ENCODE measurements around the gene UCN2.

Gene UCN2

DNA sequence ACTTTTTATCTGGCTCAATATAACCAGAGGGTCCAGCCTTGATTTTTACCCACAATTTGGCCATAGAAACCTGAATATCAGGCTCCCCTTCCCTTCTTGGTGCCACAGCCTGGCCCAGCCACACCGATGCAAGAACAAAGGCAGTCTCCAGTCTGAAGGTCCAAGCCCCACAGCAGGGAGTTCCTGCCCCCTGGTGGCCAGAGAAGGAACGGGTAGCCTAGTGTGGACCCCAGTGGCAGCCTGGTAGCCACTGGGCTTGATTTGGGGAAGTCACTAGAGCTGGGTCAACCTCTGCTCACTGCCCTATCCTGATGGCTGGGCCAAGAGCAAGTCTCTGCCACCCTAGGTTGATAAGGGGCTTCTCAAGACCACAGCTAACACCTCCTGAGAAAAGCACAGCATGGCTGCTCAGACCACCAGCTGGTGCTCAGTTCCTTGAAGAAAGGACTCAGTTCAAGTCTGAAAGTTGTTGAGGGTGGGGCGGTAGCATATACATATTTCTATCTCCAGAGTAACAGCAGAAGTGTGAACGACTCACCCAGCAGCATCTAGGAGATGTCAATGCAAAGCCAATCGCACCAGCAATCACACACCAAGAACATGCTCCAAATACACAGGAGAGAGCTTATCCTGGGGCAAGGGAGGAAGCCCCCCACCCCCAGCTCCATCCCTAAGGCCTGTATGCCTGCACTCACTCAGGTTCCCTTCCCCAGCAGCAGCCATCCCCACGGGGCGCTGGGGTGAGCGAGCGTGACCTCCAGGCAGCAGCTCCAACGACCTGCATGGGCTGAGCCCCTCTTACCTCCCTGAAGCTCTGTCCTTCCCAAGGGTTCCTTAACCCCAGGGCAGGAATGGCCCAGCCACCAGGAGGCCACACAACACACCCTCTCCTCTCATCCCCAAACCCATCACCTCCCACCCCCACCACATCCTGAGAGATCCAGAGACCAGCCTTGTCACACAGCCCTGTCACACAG lies 14.6 kb downstream of the UCN2 start:
- Histone ChIP-seq H3K36me3 (ENCODE audit: control insufficient read depth in 1 of 2, insufficient read depth in 2 of 2, low read length in 2 of 2) (peaks cover 0 to 4% of the 10 kb centered on the region in 2 donors), H3K4me3 (ENCODE audit: low read depth in 1 of 2, low read length in 2 of 2) (no peak overlapping the region), H3K27me3 (ENCODE audit: low read depth, low read length) (no peaks in the 10 kb centered on the region), H3K4me1 (ENCODE audit: control insufficient read depth in 1 of 2, insufficient read depth in 2 of 2, low read length in 2 of 2) (peaks cover 0 to 3% of the 10 kb centered on the region in 2 donors), H3K27ac (ENCODE audit: low read length) (no peak overlapping the region), H3K9me3 (ENCODE audit: control insufficient read depth in 1 of 2, low read length in 2 of 2) (no peaks in the 10 kb centered on the region)

DNA sequence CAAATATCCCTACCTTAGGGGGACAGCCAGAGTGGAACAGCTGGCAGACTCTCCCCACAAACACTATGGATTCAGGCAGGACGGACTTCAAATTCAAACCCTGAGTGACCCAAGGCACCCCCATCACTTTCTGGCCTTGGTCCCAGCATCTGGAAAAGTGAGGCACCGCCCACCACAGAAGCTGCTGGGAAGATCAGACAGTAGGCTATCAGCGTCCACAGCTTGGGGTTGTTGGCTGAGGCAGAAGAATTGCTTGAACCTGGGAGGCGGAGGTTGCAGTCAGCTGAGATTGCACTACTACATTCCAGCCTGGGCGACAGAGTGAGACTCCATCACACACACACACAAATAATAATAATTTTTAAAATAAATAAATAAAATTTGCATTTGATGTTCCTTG lies 15.5 kb downstream of the UCN2 start:
- Histone ChIP-seq H3K9me3 (ENCODE audit: control insufficient read depth in 1 of 2, low read length in 2 of 2) (no peaks in the 10 kb centered on the region), H3K4me1 (ENCODE audit: control insufficient read depth in 1 of 2, insufficient read depth in 2 of 2, low read length in 2 of 2) (peaks cover 0 to 3% of the 10 kb centered on the region in 2 donors), H3K27me3 (ENCODE audit: low read depth, low read length) (no peaks in the 10 kb centered on the region), H3K4me3 (ENCODE audit: low read depth in 1 of 2, low read length in 2 of 2) (no peak overlapping the region), H3K36me3 (ENCODE audit: control insufficient read depth in 1 of 2, insufficient read depth in 2 of 2, low read length in 2 of 2) (peaks cover 0 to 7% of the 10 kb centered on the region in 2 donors), H3K27ac (ENCODE audit: low read length) (no peak overlapping the region)

DNA sequence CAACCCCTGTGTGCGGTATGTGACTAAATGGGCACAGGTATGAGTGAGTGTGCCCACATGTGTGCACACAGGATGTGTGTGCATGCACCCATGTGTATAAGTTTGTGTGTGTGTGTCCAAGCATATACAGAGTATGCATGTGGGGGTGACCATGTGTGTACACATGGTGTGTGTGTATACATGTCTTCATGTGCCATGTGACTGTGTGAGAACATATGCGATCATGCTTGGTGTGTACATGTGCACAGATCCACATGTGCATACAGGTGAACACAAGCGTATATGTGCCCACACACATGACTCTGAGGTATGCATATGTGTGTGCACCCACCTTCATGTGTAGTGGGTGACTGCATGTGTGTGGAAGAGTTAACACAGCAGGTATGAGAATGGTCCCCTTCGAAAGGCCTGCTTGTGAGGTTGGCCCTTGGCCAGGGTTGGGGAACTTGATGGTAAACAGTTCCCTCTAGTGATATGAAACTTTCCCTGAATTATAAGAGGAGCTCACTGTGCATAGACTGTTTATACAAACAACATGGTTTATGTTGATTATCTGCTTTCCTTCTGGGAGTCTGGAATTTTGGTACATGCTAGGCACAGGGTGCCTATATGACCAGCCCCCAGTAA lies 17.3 kb downstream of the UCN2 start:
- H3K4me1 ChIP-seq (ENCODE audit: control insufficient read depth in 1 of 2, insufficient read depth in 2 of 2, low read length in 2 of 2) = peaks cover 0 to 3% of the 10 kb centered on the region in 2 donors
- no peak overlapping the region for H3K4me3 ChIP-seq (ENCODE audit: low read depth in 1 of 2, low read length in 2 of 2)
- H3K27me3 ChIP-seq (ENCODE audit: low read depth, low read length) = no peaks in the 10 kb centered on the region
- peaks cover 0 to 11% of the 10 kb centered on the region in 2 donors for H3K36me3 ChIP-seq (ENCODE audit: control insufficient read depth in 1 of 2, insufficient read depth in 2 of 2, low read length in 2 of 2)
- no peak overlapping the region for H3K27ac ChIP-seq (ENCODE audit: low read length)
- no peaks in the 10 kb centered on the region for H3K9me3 ChIP-seq (ENCODE audit: control insufficient read depth in 1 of 2, low read length in 2 of 2)

DNA sequence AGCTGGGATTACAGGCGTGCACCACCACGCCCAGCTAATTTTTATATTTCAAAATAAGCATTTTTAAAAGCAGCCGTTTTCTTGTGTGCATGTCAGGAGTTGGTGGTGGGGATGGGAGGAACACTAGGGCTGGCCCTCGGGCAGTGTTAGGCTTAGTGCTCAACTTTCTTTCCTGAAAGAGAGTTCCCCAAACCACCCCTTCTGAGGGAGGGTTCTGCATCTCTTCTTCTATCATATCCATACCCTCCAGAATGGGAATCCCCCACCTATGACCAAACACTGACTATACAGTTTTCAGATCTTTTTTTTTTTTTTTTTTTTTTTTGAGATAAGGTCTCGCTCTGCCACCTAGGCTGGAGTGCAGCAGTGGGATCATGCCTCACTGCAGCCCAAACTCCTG lies 19.4 kb downstream of the UCN2 start:
- no peaks in the 10 kb centered on the region for H3K9me3 ChIP-seq (ENCODE audit: control insufficient read depth in 1 of 2, low read length in 2 of 2)
- peaks cover 0 to 13% of the 10 kb centered on the region in 2 donors for H3K36me3 ChIP-seq (ENCODE audit: control insufficient read depth in 1 of 2, insufficient read depth in 2 of 2, low read length in 2 of 2)
- H3K27me3 ChIP-seq (ENCODE audit: low read depth, low read length) = no peaks in the 10 kb centered on the region
- H3K4me3 ChIP-seq (ENCODE audit: low read depth in 1 of 2, low read length in 2 of 2) = no peak overlapping the region
- peaks cover 0 to 2% of the 10 kb centered on the region in 2 donors for H3K4me1 ChIP-seq (ENCODE audit: control insufficient read depth in 1 of 2, insufficient read depth in 2 of 2, low read length in 2 of 2)
- no peak overlapping the region for H3K27ac ChIP-seq (ENCODE audit: low read length)

DNA sequence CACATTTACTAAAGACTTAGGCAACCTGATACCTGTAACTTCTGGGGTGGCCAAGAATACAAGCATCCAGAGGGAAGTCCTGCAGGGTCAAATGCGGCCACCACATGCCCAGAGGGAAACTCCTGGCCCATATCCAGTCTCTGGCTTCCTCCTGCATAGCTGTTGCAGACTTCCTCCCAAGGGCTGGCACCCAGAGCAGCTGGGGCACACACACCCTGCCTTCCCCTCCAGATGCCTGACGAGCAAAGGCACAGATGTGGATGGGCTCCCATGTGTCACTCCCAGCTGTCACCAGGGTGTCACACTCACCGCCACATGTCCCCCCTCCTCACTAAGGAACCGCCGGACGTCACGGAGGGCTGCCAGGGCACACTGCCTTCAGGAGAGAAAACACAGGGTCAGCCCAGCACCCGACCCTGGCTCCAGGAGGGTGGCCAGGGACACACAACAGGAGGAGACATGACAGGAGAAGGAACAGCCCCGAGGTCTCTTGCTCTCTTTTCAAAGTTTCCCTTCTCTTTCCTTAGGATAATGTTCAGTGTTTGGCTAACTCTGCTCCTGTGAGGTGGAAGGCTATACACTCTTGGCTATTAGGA lies 20.2 kb downstream of the UCN2 start:
- no peak overlapping the region for H3K27ac ChIP-seq (ENCODE audit: low read length)
- H3K4me3 ChIP-seq (ENCODE audit: low read depth in 1 of 2, low read length in 2 of 2) = no peak overlapping the region
- H3K27me3 ChIP-seq (ENCODE audit: low read depth, low read length) = no peaks in the 10 kb centered on the region
- no peaks in the 10 kb centered on the region for H3K9me3 ChIP-seq (ENCODE audit: control insufficient read depth in 1 of 2, low read length in 2 of 2)
- H3K4me1 ChIP-seq (ENCODE audit: control insufficient read depth in 1 of 2, insufficient read depth in 2 of 2, low read length in 2 of 2) = no peaks in the 10 kb centered on the region
- peaks cover 0 to 15% of the 10 kb centered on the region in 2 donors for H3K36me3 ChIP-seq (ENCODE audit: control insufficient read depth in 1 of 2, insufficient read depth in 2 of 2, low read length in 2 of 2)

DNA sequence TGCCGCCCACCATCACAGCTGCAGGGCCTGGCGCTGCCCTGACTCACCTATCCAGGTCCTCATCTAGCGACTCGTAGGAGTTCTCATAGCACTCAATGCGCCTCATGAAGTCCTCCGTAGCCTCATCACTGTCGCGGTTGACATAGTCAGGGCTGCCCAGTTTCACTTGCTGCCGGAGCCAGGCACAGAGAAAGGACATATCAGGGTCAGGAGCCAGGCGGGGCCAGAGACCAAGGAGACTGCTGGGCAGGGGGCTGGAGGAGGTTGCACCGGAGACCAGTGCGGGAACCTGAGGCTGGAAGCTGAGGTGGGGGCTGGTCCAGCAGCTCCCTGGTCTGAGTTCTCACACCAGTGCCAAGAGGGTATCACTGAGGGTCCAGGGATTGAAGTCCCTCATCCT lies 25.1 kb downstream of the UCN2 start:
- H3K4me1 ChIP-seq (ENCODE audit: control insufficient read depth in 1 of 2, insufficient read depth in 2 of 2, low read length in 2 of 2) = no peaks in the 10 kb centered on the region
- H3K36me3 ChIP-seq (ENCODE audit: control insufficient read depth in 1 of 2, insufficient read depth in 2 of 2, low read length in 2 of 2) = peaks cover 25 to 44% of the 10 kb centered on the region in 2 donors

DNA sequence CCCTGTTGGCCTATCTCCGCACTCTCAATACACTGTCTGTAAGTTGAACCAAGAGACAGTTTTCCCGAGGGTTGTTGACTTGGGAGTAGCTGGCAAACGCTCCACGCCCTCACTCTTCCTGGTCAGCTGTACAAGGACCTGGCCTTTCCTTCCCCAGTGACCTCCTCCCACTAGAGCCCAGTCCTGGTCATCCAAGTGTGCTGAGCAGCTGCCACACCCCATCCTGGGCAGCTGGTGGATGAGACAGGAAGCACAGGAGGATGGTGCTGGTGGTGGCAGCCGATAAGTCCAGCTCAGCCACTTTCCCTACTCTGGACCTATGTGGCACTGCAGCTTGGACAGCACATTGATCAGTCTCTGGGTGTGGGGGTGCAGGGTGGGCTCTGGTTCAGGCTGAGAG lies 26.8 kb downstream of the UCN2 start:
- Histone ChIP-seq H3K27ac (ENCODE audit: low read length) (no peak overlapping the region), H3K27me3 (ENCODE audit: low read depth, low read length) (no peaks in the 10 kb centered on the region), H3K4me3 (ENCODE audit: low read depth in 1 of 2, low read length in 2 of 2) (no peak overlapping the region), H3K9me3 (ENCODE audit: control insufficient read depth in 1 of 2, low read length in 2 of 2) (no peaks in the 10 kb centered on the region), H3K4me1 (ENCODE audit: control insufficient read depth in 1 of 2, insufficient read depth in 2 of 2, low read length in 2 of 2) (no peaks in the 10 kb centered on the region), H3K36me3 (ENCODE audit: control insufficient read depth in 1 of 2, insufficient read depth in 2 of 2, low read length in 2 of 2) (peaks cover 25 to 37% of the 10 kb centered on the region in 2 donors)

More for the DNA sequence above, 25.1 kb downstream of the UCN2 start:
- Histone ChIP-seq H3K4me3 (ENCODE audit: low read depth in 1 of 2, low read length in 2 of 2) (no peak overlapping the region), H3K27ac (ENCODE audit: low read length) (no peak overlapping the region), H3K27me3 (ENCODE audit: low read depth, low read length) (no peaks in the 10 kb centered on the region), H3K9me3 (ENCODE audit: control insufficient read depth in 1 of 2, low read length in 2 of 2) (no peaks in the 10 kb centered on the region)

DNA sequence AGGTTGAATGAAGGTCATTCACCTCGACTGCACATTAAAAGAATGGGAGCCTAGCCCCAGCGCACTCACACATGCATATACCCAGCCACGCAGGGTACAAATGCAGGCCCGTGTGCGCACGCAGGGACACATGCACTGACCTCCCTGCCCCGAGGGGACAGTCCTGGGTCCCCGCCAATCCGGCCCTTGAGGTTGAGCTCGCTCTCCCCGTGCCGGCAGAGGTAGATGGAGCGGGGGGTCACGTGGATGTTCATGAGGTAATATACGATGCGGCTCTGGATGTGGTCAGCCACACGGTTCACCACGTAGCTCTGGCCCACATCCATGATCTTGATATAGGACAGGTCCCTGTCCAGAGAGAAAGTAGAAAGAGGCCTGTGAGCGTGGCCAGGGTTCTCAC lies 27.5 kb downstream of the UCN2 start:
- no peak overlapping the region for H3K27ac ChIP-seq (ENCODE audit: low read length)
- no peaks in the 10 kb centered on the region for H3K27me3 ChIP-seq (ENCODE audit: low read depth, low read length)
- H3K9me3 ChIP-seq (ENCODE audit: control insufficient read depth in 1 of 2, low read length in 2 of 2) = no peaks in the 10 kb centered on the region
- no peak overlapping the region for H3K4me3 ChIP-seq (ENCODE audit: low read depth in 1 of 2, low read length in 2 of 2)
- H3K4me1 ChIP-seq (ENCODE audit: control insufficient read depth in 1 of 2, insufficient read depth in 2 of 2, low read length in 2 of 2) = no peaks in the 10 kb centered on the region
- H3K36me3 ChIP-seq (ENCODE audit: control insufficient read depth in 1 of 2, insufficient read depth in 2 of 2, low read length in 2 of 2) = peaks cover 25 to 37% of the 10 kb centered on the region in 2 donors

DNA sequence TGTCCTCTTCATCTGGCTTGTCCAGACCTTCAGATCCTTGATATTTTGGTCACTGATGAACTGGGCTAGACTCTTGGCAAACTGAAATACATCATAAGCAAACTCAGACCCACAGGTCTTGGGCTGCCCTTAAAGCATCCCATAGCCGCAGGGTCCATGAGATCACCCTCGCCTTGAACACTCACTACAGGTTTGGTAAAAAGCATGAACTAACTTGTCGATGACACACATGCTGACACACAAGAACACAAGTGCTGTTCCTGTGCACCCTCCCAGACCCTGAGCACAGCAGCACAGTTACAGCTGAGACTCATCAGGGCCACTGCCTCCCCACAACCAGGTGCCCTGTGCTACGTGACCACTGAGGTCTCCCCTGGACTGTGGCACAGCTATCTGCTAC lies 28.0 kb downstream of the UCN2 start:
- Histone ChIP-seq H3K4me1 (ENCODE audit: control insufficient read depth in 1 of 2, insufficient read depth in 2 of 2, low read length in 2 of 2) (no peaks in the 10 kb centered on the region), H3K36me3 (ENCODE audit: control insufficient read depth in 1 of 2, insufficient read depth in 2 of 2, low read length in 2 of 2) (peaks cover 25 to 37% of the 10 kb centered on the region in 2 donors), H3K9me3 (ENCODE audit: control insufficient read depth in 1 of 2, low read length in 2 of 2) (no peaks in the 10 kb centered on the region), H3K27me3 (ENCODE audit: low read depth, low read length) (no peaks in the 10 kb centered on the region), H3K27ac (ENCODE audit: low read length) (no peak overlapping the region), H3K4me3 (ENCODE audit: low read depth in 1 of 2, low read length in 2 of 2) (no peak overlapping the region)

DNA sequence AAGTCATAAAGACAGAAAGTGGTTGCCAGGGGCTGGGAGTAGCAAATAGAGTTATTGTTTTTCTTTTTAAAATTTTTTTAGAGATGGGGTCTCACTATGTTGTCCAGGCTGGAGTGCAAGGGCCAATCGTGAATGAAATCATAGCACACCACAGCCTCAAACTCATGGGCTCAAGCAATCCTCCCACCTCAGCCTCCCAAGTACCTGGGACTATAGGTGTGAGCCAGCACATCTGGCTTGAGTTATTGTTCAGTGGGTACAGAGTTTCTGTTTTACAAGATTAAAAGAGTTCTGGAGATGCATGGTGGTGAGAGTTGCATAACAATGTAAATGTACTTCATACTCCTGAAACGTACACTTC lies 30.6 kb downstream of the UCN2 start:
- Histone ChIP-seq H3K36me3 (ENCODE audit: control insufficient read depth in 1 of 2, insufficient read depth in 2 of 2, low read length in 2 of 2) (peaks cover 22 to 25% of the 10 kb centered on the region in 2 donors), H3K4me1 (ENCODE audit: control insufficient read depth in 1 of 2, insufficient read depth in 2 of 2, low read length in 2 of 2) (no peaks in the 10 kb centered on the region), H3K9me3 (ENCODE audit: control insufficient read depth in 1 of 2, low read length in 2 of 2) (no peaks in the 10 kb centered on the region), H3K27ac (ENCODE audit: low read length) (no peak overlapping the region), H3K4me3 (ENCODE audit: low read depth in 1 of 2, low read length in 2 of 2) (no peak overlapping the region), H3K27me3 (ENCODE audit: low read depth, low read length) (no peaks in the 10 kb centered on the region)

DNA sequence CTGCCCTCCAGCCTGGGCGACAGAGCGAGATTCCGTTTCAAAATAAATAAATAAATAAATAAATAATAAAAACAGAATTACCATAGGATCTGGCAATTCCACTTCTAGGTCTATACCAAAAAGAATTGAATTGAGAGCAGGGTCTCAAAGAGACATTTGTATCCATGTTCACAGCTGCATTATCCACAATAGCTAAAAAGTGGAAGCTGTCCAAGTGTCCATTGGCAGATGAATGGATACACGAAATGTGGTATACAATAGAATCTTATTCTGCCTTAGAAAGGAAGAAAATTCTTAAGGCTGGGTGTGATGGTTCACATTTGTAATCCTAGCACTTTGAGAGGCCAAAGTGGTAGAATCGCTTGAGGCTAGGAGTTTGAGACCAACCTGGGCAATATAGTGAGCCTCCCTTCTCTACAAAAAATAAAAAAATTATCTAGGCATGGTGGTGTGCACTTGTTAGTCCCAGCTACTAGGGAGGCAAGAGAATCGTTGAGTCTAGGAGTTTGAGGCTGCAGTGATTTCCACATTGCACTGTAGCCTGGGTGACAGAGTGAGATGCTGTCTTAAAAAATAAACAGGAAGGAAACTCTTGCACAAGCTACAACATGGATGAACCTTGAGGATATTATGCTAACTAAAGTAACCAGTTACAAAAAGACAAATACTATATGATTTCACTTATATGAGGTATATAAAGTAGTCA lies 31.2 kb downstream of the UCN2 start:
- Histone ChIP-seq H3K36me3 (ENCODE audit: control insufficient read depth in 1 of 2, insufficient read depth in 2 of 2, low read length in 2 of 2) (peaks cover 20 to 22% of the 10 kb centered on the region in 2 donors), H3K4me3 (ENCODE audit: low read depth in 1 of 2, low read length in 2 of 2) (no peak overlapping the region), H3K4me1 (ENCODE audit: control insufficient read depth in 1 of 2, insufficient read depth in 2 of 2, low read length in 2 of 2) (no peaks in the 10 kb centered on the region), H3K9me3 (ENCODE audit: control insufficient read depth in 1 of 2, low read length in 2 of 2) (no peaks in the 10 kb centered on the region), H3K27ac (ENCODE audit: low read length) (no peak overlapping the region), H3K27me3 (ENCODE audit: low read depth, low read length) (no peaks in the 10 kb centered on the region)
